ENCODE measurements around the gene EPHA8. TPM values are rescaled to one million over a fixed set of nuclear protein-coding genes. Genes with fewer than 3 reads are reported as not detected.

The EPHA8 gene
- total and polyA plus RNA-seq, 2 of the 4 experiments (the other 2 are of a cell fraction): not detected

GRCh38 chr1:22569269-22569668, 6.0 kb downstream of the EPHA8 start:
- POLR2A ChIA-PET (ENCODE audit: unreplicated experiment): no interaction called here
- in situ Hi-C loops (cut with MboI; ENCODE audit: low sequenced_read_pairs) (no loop called here), dilution Hi-C loops (cut with HindIII; ENCODE audit: low sequenced_read_pairs, unreplicated experiment) (no loop called here), intact Hi-C loops (cut with micrococcal nuclease) (no loop called here)
- no peak overlapping the region for H2AK5ac ChIP-seq (ENCODE audit: low read depth, low read length)
- no peak overlapping the region for H3K9ac ChIP-seq (ENCODE audit: low read depth, low read length)
- H4K20me1 ChIP-seq (ENCODE audit: insufficient read depth, low read length): no peaks in the 10 kb centered on the region
- TF ChIP-seq SMC3 (IDR thresholded peaks at IDR 0.05; ENCODE audit: low read depth, low read length) (no peak), RAD21 (IDR thresholded peaks at IDR 0.05; ENCODE audit: low read length) (no peak)
- H3K79me1 ChIP-seq (ENCODE audit: low read depth in 1 of 2, low read length in 2 of 2): no peaks in the 10 kb centered on the region
- H3K27me3 ChIP-seq (ENCODE audit: control insufficient read depth, insufficient read depth, low read length): peaks cover 76% of the 10 kb centered on the region
- H3K14ac ChIP-seq (replicated peaks; ENCODE audit: low read depth, low read length): no peak overlapping the region
- H3K23ac ChIP-seq (ENCODE audit: low read depth, low read length): no peak overlapping the region
- H2BK5ac ChIP-seq (ENCODE audit: low read depth, low read length, poor library complexity, severe bottlenecking): no peak overlapping the region
- H3K36me3 ChIP-seq (ENCODE audit: control insufficient read depth, insufficient read depth, low read length): no peaks in the 10 kb centered on the region
- H2AFZ ChIP-seq (replicated peaks; ENCODE audit: low read length, poor library complexity): no peak overlapping the region
- DNase-seq (no peak), ATAC-seq (ENCODE audit: low read depth) (no peak)
- no peak overlapping the region for H2BK20ac ChIP-seq (ENCODE audit: low read depth, low read length)
- no peak overlapping the region for H3K4me2 ChIP-seq (ENCODE audit: low read depth, low read length)
- no peaks in the 10 kb centered on the region for H3K4me1 ChIP-seq (ENCODE audit: control insufficient read depth, insufficient read depth, low read length)
- H4K5ac ChIP-seq (ENCODE audit: low read depth, low read length): no peak overlapping the region
- no peak overlapping the region for H4K91ac ChIP-seq (ENCODE audit: insufficient read depth, low read depth, low read length)
- no peak overlapping the region for H3K4ac ChIP-seq (ENCODE audit: low read depth, low read length)
- H2AK9ac ChIP-seq (replicated peaks; ENCODE audit: low read depth, low read length, poor library complexity): no peak overlapping the region
- no peak overlapping the region for H4K8ac ChIP-seq (ENCODE audit: low read depth in 2 of 2, low read length in 2 of 2)
- H3K27ac ChIP-seq (ENCODE audit: insufficient read depth, low read length): no peak overlapping the region
- H3K9me3 ChIP-seq (ENCODE audit: control insufficient read depth, insufficient read depth, low read length): no peaks in the 10 kb centered on the region
- H2BK120ac ChIP-seq (ENCODE audit: low read depth, low read length): no peak overlapping the region
- 40% methylated on average over 1 of the region's 7 CpGs; no CpG with 5 or more reads in 1 of the 2 experiments for WGBS, 2 experiments (ENCODE audit: extremely low coverage in 2 of 2, insufficient read length in 1 of 2)
- CTCF ChIA-PET: no interaction called here
- no peak overlapping the region for H3K18ac ChIP-seq (ENCODE audit: low read depth, low read length)
- no peak overlapping the region for H2BK15ac ChIP-seq (ENCODE audit: low read depth, low read length)
- no TSS peak for BruUV-seq (replicated peaks)
- no peak overlapping the region for H3K56ac ChIP-seq (ENCODE audit: extremely low read depth, insufficient read depth, low read length)
- no peak overlapping the region for H3K4me3 ChIP-seq (ENCODE audit: insufficient read depth, low read depth, low read length)
- H3K9me1 ChIP-seq (ENCODE audit: insufficient read depth, low read length): no peaks in the 10 kb centered on the region; the same call in 1 of the 2 replicates
